ENCODE results near the gene A2M.
"Not testable (repeated sequence)": the region's sequence is repeated elsewhere in the genome, so short reads cannot be mapped to it uniquely, and the experiment has no call there.

The A2M gene

GRCh38 chr12:9144730-9145106 lies 29.0 kb upstream of the A2M start:
- CTCF ChIA-PET: no interaction called here
- DNase-seq (ENCODE audit: extremely low spot score): no peak
- POLR2A ChIA-PET: no interaction called here
- TF ChIP-seq, protein P1, sequence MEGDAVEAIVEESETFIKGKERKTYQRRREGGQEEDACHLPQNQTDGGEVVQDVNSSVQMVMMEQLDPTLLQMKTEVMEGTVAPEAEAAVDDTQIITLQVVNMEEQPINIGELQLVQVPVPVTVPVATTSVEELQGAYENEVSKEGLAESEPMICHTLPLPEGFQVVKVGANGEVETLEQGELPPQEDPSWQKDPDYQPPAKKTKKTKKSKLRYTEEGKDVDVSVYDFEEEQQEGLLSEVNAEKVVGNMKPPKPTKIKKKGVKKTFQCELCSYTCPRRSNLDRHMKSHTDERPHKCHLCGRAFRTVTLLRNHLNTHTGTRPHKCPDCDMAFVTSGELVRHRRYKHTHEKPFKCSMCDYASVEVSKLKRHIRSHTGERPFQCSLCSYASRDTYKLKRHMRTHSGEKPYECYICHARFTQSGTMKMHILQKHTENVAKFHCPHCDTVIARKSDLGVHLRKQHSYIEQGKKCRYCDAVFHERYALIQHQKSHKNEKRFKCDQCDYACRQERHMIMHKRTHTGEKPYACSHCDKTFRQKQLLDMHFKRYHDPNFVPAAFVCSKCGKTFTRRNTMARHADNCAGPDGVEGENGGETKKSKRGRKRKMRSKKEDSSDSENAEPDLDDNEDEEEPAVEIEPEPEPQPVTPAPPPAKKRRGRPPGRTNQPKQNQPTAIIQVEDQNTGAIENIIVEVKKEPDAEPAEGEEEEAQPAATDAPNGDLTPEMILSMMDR (IDR thresholded peaks at IDR 0.05; ENCODE audit: control extremely low read depth, extremely low read depth, low read depth, missing control alignments): no peak

DNA sequence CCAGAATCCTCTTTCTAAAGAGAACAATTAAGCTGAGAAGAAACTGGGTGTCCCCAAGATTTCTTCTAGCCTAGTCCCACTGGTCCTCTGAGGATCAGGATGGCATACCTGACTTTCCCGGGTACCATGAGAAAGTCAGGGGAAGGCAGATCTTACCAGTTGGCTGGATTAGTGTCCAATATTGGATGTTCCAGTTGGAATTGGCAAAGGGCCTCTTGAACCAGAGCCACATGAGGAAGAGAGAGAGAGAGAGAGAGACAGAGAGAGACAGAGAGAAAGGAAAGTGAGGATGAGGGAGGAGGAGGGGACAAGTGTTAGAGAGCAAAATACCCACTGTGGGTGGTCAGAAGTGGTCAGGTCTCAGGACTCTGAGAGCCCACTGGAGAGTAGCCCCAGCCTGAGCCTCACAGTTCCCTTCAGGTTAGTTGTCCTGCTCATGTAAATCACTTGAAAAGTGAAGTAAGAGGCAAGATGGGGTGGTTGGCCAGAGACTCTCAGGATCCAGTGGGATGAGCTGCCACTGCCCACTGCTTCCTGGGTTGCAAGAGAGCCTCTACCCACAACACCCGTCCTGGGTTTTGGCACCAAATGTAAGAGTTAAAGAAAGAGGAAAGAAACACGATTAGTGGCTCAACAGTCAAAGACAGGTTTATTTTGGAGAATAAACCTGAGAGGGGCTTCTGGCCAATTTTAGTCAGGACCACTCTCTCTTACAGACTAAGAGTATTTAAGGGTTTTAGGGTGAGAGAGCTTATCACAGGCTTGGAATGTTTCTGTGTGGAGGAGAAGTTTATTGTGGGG lies 28.4 kb upstream of the A2M start:
- CTCF ChIA-PET: no interaction called here

GRCh38 chr12:9143137-9143536 lies 27.4 kb upstream of the A2M start:
- ChIA-PET POLR2A (no interaction called here), CTCF (interaction anchor here (1.1 kb wide), 1 partner anchor 25 kb away, joined by 3 read pairs; no protein-coding TSS in a partner anchor)
- DNase-seq (ENCODE audit: extremely low spot score): no peak
- TF ChIP-seq, protein P1 (IDR thresholded peaks at IDR 0.05; ENCODE audit: control extremely low read depth, extremely low read depth, low read depth, missing control alignments): no peak

More for the DNA sequence above, 28.4 kb upstream of the A2M start:
- no peak for DNase-seq (ENCODE audit: extremely low spot score)
- POLR2A ChIA-PET: no interaction called here
- TF ChIP-seq, protein P1 (IDR thresholded peaks at IDR 0.05; ENCODE audit: control extremely low read depth, extremely low read depth, low read depth, missing control alignments): no peak

GRCh38 chr12:9139588-9140290 lies 24.0 kb upstream of the A2M start:
- CTCF ChIA-PET; DNase-seq (ENCODE audit: extremely low spot score); POLR2A ChIA-PET: not testable (repeated sequence)

DNA sequence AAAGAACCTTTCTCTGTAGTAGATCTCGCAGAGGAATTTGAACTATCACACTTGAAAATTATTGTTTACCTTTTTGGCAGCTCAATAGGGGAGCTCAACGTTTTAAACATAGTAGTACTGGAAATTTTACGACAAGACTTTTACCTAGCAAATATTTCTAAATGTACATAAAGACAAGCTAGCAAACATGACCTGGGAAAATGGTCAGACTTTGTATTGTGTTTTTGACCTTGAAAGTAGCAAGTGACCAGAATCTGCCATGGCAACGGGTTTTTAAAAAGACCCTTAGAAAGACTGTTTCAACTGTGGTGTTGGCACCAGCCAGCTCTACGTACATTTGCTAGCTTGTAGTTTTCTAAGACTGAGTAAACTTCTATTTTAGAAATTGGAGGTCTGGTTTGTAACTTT lies 20.2 kb upstream of the A2M start:
- TF ChIP-seq, protein P1 (IDR thresholded peaks at IDR 0.05; ENCODE audit: control extremely low read depth, extremely low read depth, low read depth, missing control alignments): no peak
- POLR2A ChIA-PET: no interaction called here
- CTCF ChIA-PET: interaction anchor here (0.8 to 1.8 kb wide), 8 partner anchors 11 to 35 kb away, joined by 3 to 8 read pairs (median 4); partner anchors contain the start of gene A2M
- DNase-seq (ENCODE audit: extremely low spot score): no peak

DNA sequence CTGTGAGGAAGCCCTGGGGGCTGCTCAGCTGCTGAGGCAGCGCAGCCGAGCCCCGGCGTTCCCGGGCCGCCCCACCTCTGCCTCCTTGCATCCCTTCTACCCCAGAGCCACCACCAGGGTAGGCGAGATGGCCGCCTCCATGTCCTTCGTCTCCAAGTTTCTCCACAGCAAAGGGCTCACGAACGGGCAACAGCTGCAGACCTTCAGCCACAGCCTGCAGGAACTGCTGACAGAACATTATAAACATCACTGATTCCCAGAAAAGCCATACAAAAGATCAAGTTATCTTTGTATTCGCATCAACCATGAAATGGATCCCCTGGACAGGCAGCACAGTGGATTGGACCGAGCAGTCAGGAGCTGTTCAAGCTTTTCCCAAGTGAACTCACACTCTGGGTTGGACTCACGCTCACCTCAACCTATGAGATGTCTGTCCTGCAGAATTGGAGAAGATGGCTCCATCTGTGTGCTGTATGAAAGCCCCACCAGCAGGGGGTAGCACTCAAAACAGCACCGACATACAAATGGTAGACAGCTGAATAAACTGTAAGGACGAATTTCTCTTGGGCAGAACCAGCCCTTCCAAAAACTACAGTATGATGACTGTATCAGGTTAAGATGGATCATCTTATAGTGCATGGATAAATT lies 19.4 kb upstream of the A2M start:
- ChIA-PET POLR2A (no interaction called here), CTCF (interaction anchor here (1.2 to 1.8 kb wide), 7 partner anchors 10 to 34 kb away, joined by 3 to 8 read pairs (median 4); partner anchors contain the start of gene A2M)

More for the DNA sequence above, 19.4 kb upstream of the A2M start:
- TF ChIP-seq, protein P1 (IDR thresholded peaks at IDR 0.05; ENCODE audit: control extremely low read depth, extremely low read depth, low read depth, missing control alignments): peak; percentile 42
- DNase-seq (ENCODE audit: extremely low spot score): no peak

Data from GM10248 (cell line).